ENCODE measurements around the gene JAG2.

DNA sequence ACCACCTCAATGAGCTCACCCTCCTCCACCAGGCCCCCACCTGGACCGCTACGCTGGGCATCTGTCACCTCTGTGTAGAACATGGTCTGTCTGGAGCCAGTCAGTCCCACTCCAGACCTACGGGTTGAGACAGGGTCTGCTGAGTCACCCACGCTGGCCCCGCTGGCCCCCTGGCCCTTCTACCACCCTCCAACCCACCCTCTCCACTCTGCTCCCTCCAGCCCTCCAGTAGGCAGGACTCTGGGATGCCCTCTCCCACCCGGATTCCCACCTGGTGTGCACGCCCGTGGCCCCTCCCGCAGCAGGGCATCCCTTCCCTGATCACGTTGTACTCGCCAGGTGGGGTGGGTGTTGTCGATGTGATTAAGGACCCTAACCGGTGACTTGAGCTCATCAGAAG lies 4.6 kb upstream of the JAG2 start:
- no peak for TF ChIP-seq EZH2 (IDR thresholded peaks at IDR 0.05; ENCODE audit: insufficient read depth, poor library complexity, severe bottlenecking)
- TF ChIP-seq EZH2phosphoT487 (IDR thresholded peaks at IDR 0.05; ENCODE audit: insufficient read depth, low read depth) = no peak

Measured in GM23248 (cell line).